K562 treated with DMSO at 1 percent for 4 hours (cell line): ENCODE results near the gene PISD. TPM values are rescaled to one million over a fixed set of nuclear protein-coding genes. Genes with fewer than 3 reads are reported as not detected.

ENCODE experiments used
- total RNA-seq: library from RNA; unstranded; fragments of 300-600 nt; gene quantifications from 2 replicates; pipeline ENCODE4 v1.2.3, GENCODE V29; 2022; ENCODE audit not compliant: insufficient read depth

Gene PISD
- 30.1 and 31.6 TPM in 2 replicates for total RNA-seq

DNA sequence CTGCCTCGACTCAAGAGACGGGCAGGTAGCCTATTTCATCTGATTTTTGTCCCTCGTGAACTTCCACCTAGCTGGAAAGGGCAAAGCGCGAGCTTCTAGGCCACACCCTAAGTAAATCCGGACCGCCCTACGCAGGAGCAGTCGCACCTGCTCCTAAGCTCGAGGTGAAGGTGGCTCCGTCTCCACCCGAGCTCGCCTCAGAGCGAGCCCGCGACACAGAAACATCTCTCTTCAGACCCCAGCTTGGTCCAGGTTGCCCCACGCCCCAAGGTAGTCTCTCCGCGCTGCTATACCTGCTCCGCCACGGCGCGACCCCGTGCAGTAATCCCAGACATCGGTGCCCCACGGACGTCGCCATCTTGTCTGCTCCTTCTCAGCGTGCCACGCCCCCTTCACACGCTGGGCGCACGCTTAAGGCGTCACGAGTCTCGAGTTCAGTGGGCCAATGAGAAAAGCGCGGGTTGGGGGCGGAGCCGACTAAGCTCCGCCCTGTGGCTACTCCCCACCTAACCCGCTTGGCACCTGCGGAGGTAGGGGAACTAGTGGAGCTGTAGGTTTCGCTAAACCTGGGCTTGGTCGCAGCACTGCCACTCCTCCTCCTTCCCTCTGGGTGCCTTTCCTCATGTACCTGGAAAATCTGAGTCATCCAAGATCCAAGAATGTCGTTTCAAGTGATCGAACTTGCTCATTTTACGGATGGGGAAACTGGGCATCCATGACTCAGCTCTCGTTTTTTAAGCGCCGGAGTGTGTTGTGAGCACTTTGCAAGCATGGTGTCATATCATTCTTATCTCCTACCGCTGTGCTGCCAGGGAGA lies at the start of gene PISD:
PISD (minus strand) TSS at position 365 of the 817 bp plus-strand sequence; CDS start at position 358, 7 bp downstream.

Other genes starting within 250 kb of the PISD start
- 10.0 and 10.6 TPM in 2 replicates for gene EIF4ENIF1, start 172.4 kb downstream of the PISD start, total RNA-seq
- gene SFI1, start 165.7 kb downstream of the PISD start, total RNA-seq = 10.4 and 13.0 TPM in 2 replicates
- gene PRR14L, start 87.9 kb upstream of the PISD start, total RNA-seq = 7.5 and 12.7 TPM in 2 replicates
- gene DEPDC5, start 91.8 kb upstream of the PISD start, total RNA-seq = 2.5 and 3.2 TPM in 2 replicates